ENCODE measurements around the gene MT1B. TPM values are rescaled to one million over a fixed set of nuclear protein-coding genes. Genes with fewer than 3 reads are reported as not detected.

Gene MT1B
- total and polyA plus RNA-seq, 2 of the 13 experiments (the other 11 are each of a cell fraction or from before 2014, with no cell fraction given) = 0.89 TPM; not detected in 1

- TF ChIP-seq ZNF331 (CRISPR knock-in tag; IDR thresholded peaks at IDR 0.05) (no peak), GTF3A (CRISPR knock-in tag; conservative IDR thresholded peaks at IDR 0.05) (no peak), NFATC3 (CRISPR knock-in tag; IDR thresholded peaks at IDR 0.05) (no peak), PAWR (CRISPR knock-in tag; IDR thresholded peaks at IDR 0.05; ENCODE audit: borderline replicate concordance) (no peak), SP1 (IDR thresholded peaks at IDR 0.05) (no peak), SP1 (CRISPR knock-in tag; IDR thresholded peaks at IDR 0.05) (peak; percentile 13; the same call in 1 of the 2 replicates), MBNL3 (CRISPR knock-in tag; conservative IDR thresholded peaks at IDR 0.05) (no peak), MTA1 (CRISPR knock-in tag; IDR thresholded peaks at IDR 0.05; ENCODE audit: borderline replicate concordance) (0 out of 2 replicates have a peak, but pooled peaks have one; percentile 55), U2AF2 (IDR thresholded peaks at IDR 0.05; ENCODE audit: low read depth, low read length) (no peak), ZBTB7B (CRISPR knock-in tag; IDR thresholded peaks at IDR 0.05) (peak; percentile 76), ZKSCAN8 (CRISPR knock-in tag; IDR thresholded peaks at IDR 0.05; ENCODE audit: borderline replicate concordance) (no peak), REPIN1 (CRISPR knock-in tag; IDR thresholded peaks at IDR 0.05; ENCODE audit: borderline replicate concordance, low read depth) (peak; percentile 88; the same call in 1 of the 2 replicates), THAP9 (CRISPR knock-in tag; IDR thresholded peaks at IDR 0.05; ENCODE audit: borderline replicate concordance) (no peak), ETV5 (CRISPR knock-in tag; IDR thresholded peaks at IDR 0.05; ENCODE audit: borderline replicate concordance) (0 out of 2 replicates have a peak, but pooled peaks have one; percentile 4), KAT7 (CRISPR knock-in tag; IDR thresholded peaks at IDR 0.05; ENCODE audit: borderline replicate concordance) (peak; percentile 55; the same call in 1 of the 2 replicates), LBX2 (CRISPR knock-in tag; IDR thresholded peaks at IDR 0.05; ENCODE audit: borderline replicate concordance) (no peak), ZNF207 (IDR thresholded peaks at IDR 0.05; ENCODE audit: borderline replicate concordance) (no peak), ZBTB14 (CRISPR knock-in tag; IDR thresholded peaks at IDR 0.05) (no peak), MXD1 (CRISPR knock-in tag; IDR thresholded peaks at IDR 0.05) (peak; percentile 71; the same call in 1 of the 2 replicates), ELF4 (CRISPR knock-in tag; IDR thresholded peaks at IDR 0.05; ENCODE audit: borderline replicate concordance) (0 out of 2 replicates have a peak, but pooled peaks have one; percentile 51), ZNF451 (CRISPR knock-in tag; IDR thresholded peaks at IDR 0.05) (no peak; the same call in 1 of the 2 replicates), FOXP1 (IDR thresholded peaks at IDR 0.05) (no peak), FOXP1 (CRISPR knock-in tag; IDR thresholded peaks at IDR 0.05) (no peak), TARDBP (CRISPR knock-in tag; IDR thresholded peaks at IDR 0.05) (peak; percentile 51; the same call in 1 of the 2 replicates), ZNF563 (CRISPR knock-in tag; IDR thresholded peaks at IDR 0.05) (peak; percentile 76; the same call in 1 of the 2 replicates), ZNF775 (CRISPR knock-in tag; IDR thresholded peaks at IDR 0.05; ENCODE audit: borderline replicate concordance) (no peak), RARG (CRISPR knock-in tag; IDR thresholded peaks at IDR 0.05; ENCODE audit: low read depth) (no peak)
These were observed 6.1 kb downstream of the MT1B start, which contains the start of gene MT1F (continued) for GRCh38 chr16:56657555-56658326.
